ENCODE measurements around the gene PTK6.
A peak's percentile ranks its signal among the peaks of the same experiment; 100 is the strongest.

Gene PTK6

GRCh38 chr20:63492518-63492917 is 44.7 kb downstream of the PTK6 start:
- DNase-seq: no peak

- no peak for DNase-seq
These were observed 45.4 kb downstream of the PTK6 start for GRCh38 chr20:63491635-63492230.

GRCh38 chr20:63491078-63491477 is 46.1 kb downstream of the PTK6 start:
- DNase-seq: no peak

- no peak for DNase-seq
These were observed 46.8 kb downstream of the PTK6 start for GRCh38 chr20:63490416-63490815.

GRCh38 chr20:63488315-63489251 is 48.6 kb downstream of the PTK6 start:
- DNase-seq: no peak

GRCh38 chr20:63487781-63488241 is 49.4 kb downstream of the PTK6 start:
- no peak for DNase-seq

- no peak for DNase-seq
These were observed 49.9 kb downstream of the PTK6 start for GRCh38 chr20:63487116-63487764.

- DNase-seq: no peak
These were observed 50.8 kb downstream of the PTK6 start for GRCh38 chr20:63486300-63486855.

GRCh38 chr20:63484651-63485403 is 52.3 kb downstream of the PTK6 start:
- no peak for DNase-seq

- peak; percentile 46 for DNase-seq
These were observed 52.9 kb downstream of the PTK6 start for GRCh38 chr20:63484236-63484635.

- DNase-seq: peak; percentile 61
These were observed 53.3 kb downstream of the PTK6 start for GRCh38 chr20:63483834-63484233.

- DNase-seq: peak; percentile 20
These were observed 55.1 kb downstream of the PTK6 start for GRCh38 chr20:63482021-63482587.

- no peak for DNase-seq
These were observed 55.7 kb downstream of the PTK6 start for GRCh38 chr20:63481503-63481902.

- peak; percentile 66 for DNase-seq
These were observed 57.3 kb downstream of the PTK6 start for GRCh38 chr20:63479695-63480419.

- DNase-seq: no peak
These were observed 58.6 kb downstream of the PTK6 start for GRCh38 chr20:63478346-63479302.
